Fibroblast of skin of scalp (primary cell): ENCODE measurements around the gene CLEC4D. TPM values are rescaled to one million over a fixed set of nuclear protein-coding genes. Genes with fewer than 3 reads are reported as not detected.
"Not testable (repeated sequence)": the region's sequence is repeated elsewhere in the genome, so short reads cannot be mapped to it uniquely, and the experiment has no call there.

Experiments used
- DNase-seq: peaks from one replicate; pipeline ENCODE4 v3.0.0-alpha.2; 2013
- polyA plus RNA-seq, 2 experiments: library from polyadenylated mRNA; unstranded; fragments of 120-200 nt; gene quantifications; one replicate each; pipeline ENCODE4 v1.2.1, GENCODE V29; 2013; ENCODE audit not compliant: insufficient read length in 2 of 2

CLEC4D gene
- not detected for polyA plus RNA-seq (2013, experiment 1 of 2; ENCODE audit: insufficient read length)
- not detected for polyA plus RNA-seq (2013, experiment 2 of 2; ENCODE audit: insufficient read length)

- DNase-seq: no peak
Measured at GRCh38 chr12:8513256-8513655, at the start of gene CLEC4D. CLEC4D (plus strand) TSS chr12:8513503; CDS start chr12:8513733, 230 bp downstream.

- no peak for DNase-seq
Measured at GRCh38 chr12:8465301-8465996, 47.9 kb upstream of the CLEC4D start.

GRCh38 chr12:8466241-8466640, 47.1 kb upstream of the CLEC4D start:
- no peak for DNase-seq

- no peak for DNase-seq
Measured at GRCh38 chr12:8471090-8471489, 42.2 kb upstream of the CLEC4D start.

GRCh38 chr12:8475508-8476203, 37.6 kb upstream of the CLEC4D start:
- no peak for DNase-seq

- DNase-seq: no peak
Measured at GRCh38 chr12:8482571-8483061, 30.7 kb upstream of the CLEC4D start.

- no peak for DNase-seq
Measured at GRCh38 chr12:8483079-8483478, 30.2 kb upstream of the CLEC4D start.

- no peak for DNase-seq
Measured at GRCh38 chr12:8491646-8492530, 21.4 kb upstream of the CLEC4D start.

GRCh38 chr12:8493084-8493483, 20.2 kb upstream of the CLEC4D start:
- no peak for DNase-seq

GRCh38 chr12:8495671-8496070, 17.6 kb upstream of the CLEC4D start:
- not testable (repeated sequence) for DNase-seq

GRCh38 chr12:8496074-8496473, 17.2 kb upstream of the CLEC4D start:
- not testable (repeated sequence) for DNase-seq

GRCh38 chr12:8499616-8500015, 13.7 kb upstream of the CLEC4D start:
- no peak for DNase-seq

GRCh38 chr12:8501720-8502119, 11.6 kb upstream of the CLEC4D start:
- DNase-seq: no peak

- DNase-seq: no peak
Measured at GRCh38 chr12:8504351-8504750, 9.0 kb upstream of the CLEC4D start.

GRCh38 chr12:8507596-8507995, 5.7 kb upstream of the CLEC4D start:
- no peak for DNase-seq

- DNase-seq: no peak
Measured at GRCh38 chr12:8508223-8508622, 5.1 kb upstream of the CLEC4D start.

- DNase-seq: no peak
Measured at GRCh38 chr12:8508910-8509841, 4.1 kb upstream of the CLEC4D start.

- DNase-seq: no peak
Measured at GRCh38 chr12:8517971-8518370, 4.7 kb downstream of the CLEC4D start.

- no peak for DNase-seq
Measured at GRCh38 chr12:8519171-8519570, 5.9 kb downstream of the CLEC4D start.

- no peak for DNase-seq
Measured at GRCh38 chr12:8527250-8528130, 14.2 kb downstream of the CLEC4D start.

GRCh38 chr12:8532045-8532444, 18.7 kb downstream of the CLEC4D start:
- DNase-seq: no peak
